K562 (cell line): ENCODE measurements around the gene TBX1. TPM values are rescaled to one million over a fixed set of nuclear protein-coding genes. Genes with fewer than 3 reads are reported as not detected.

Source experiments
- DMBX1 ChIP-seq: fragments of 250-450 bp; sonication (Bioruptor Pico); IDR thresholded peaks from 2 replicates; pipeline ENCODE4 v1.8.0; 2022; ENCODE audit warnings: inconsistent platforms, mild to moderate bottlenecking, moderate library complexity, borderline replicate concordance
- FOXJ2 ChIP-seq: fragments of 200-800 bp; sonication (Bioruptor generic); IDR thresholded peaks from 2 replicates; pipeline ENCODE4 v1.6.1; 2016; ENCODE audit warnings: missing genetic modification characterization, missing compliant biosample characterization
- GTF2F1 ChIP-seq: IDR thresholded peaks from 2 replicates; pipeline ENCODE4 v1.6.1; 2011; ENCODE audit warnings: low read depth, low read length, improper control_type of control experiment
- ILF3 ChIP-seq: fragments of 450-650 bp; IDR thresholded peaks from 2 replicates; pipeline ENCODE4 v1.6.1; 2018; ENCODE audit warnings: antibody characterized with exemption, mild to moderate bottlenecking, moderate library complexity, borderline replicate concordance
- PHB2 ChIP-seq: fragments of 450-650 bp; IDR thresholded peaks from 2 replicates; pipeline ENCODE4 v1.6.1; 2017; ENCODE audit warnings: low read depth
- PTTG1 ChIP-seq: fragments of 450-650 bp; IDR thresholded peaks from 2 replicates; pipeline ENCODE4 v1.6.1; 2016; ENCODE audit warnings: low read depth, mild to moderate bottlenecking, missing genetic modification characterization, missing compliant biosample characterization
- RBM25 ChIP-seq: fragments of 200-400 bp; formaldehyde crosslinking; IDR thresholded peaks from 2 replicates; pipeline ENCODE4 v1.6.1; 2018; ENCODE audit warnings: low read length, low read depth, moderate library complexity; ENCODE audit not compliant: severe bottlenecking
- RCOR1 ChIP-seq, 2 experiments: IDR thresholded peaks; 2 replicates each; pipeline ENCODE4 v1.6.1; 2012; ENCODE audit warnings: low read depth in 2 of 2, low read length in 2 of 2, borderline replicate concordance in 1 of 2, improper control_type of control experiment in 1 of 2
- SLC30A9 ChIP-seq: fragments of 250-450 bp; sonication (Bioruptor Pico); IDR thresholded peaks from 2 replicates; pipeline ENCODE4 v1.8.0; 2022; ENCODE audit warnings: mild to moderate bottlenecking, moderate library complexity
- SMAD2 ChIP-seq: fragments of 150-350 bp; IDR thresholded peaks from 2 replicates; pipeline ENCODE4 v1.6.1; 2014; ENCODE audit warnings: low read depth, mild to moderate bottlenecking, low read length
- SNIP1 ChIP-seq: fragments of 450-650 bp; IDR thresholded peaks from 2 replicates; pipeline ENCODE4 v1.7.1; 2017; ENCODE audit warnings: low read depth, mild to moderate bottlenecking
- TAL1 ChIP-seq: fragments of 450-650 bp; IDR thresholded peaks from 2 replicates; pipeline ENCODE4 v1.6.1; 2016; ENCODE audit warnings: mild to moderate bottlenecking
- TFAM ChIP-seq: fragments of 250-450 bp; sonication (Bioruptor Pico); conservative IDR thresholded peaks from 2 replicates; pipeline ENCODE4 v1.5.0; 2021; ENCODE audit warnings: mild to moderate bottlenecking, moderate library complexity
- ZBTB7A ChIP-seq: IDR thresholded peaks from 2 replicates; pipeline ENCODE4 v1.6.1; 2011; ENCODE audit warnings: low read depth, mild to moderate bottlenecking, low read length, moderate library complexity, borderline replicate concordance; ENCODE audit not compliant: control insufficient read depth
- ZBTB8A ChIP-seq: fragments of 450-650 bp; IDR thresholded peaks from 2 replicates; pipeline ENCODE4 v1.6.1; 2018; ENCODE audit warnings: mild to moderate bottlenecking, moderate library complexity; ENCODE audit not compliant: partially characterized antibody
- ZKSCAN1 ChIP-seq: fragments of 150-350 bp; IDR thresholded peaks from 2 replicates; pipeline ENCODE4 v1.6.1; 2016; ENCODE audit warnings: low read depth, low read length
- ZNF707 ChIP-seq: fragments of 250-450 bp; sonication (Bioruptor Pico); conservative IDR thresholded peaks from 2 replicates; pipeline ENCODE4 v1.8.0; 2022; ENCODE audit warnings: inconsistent platforms, mild to moderate bottlenecking, moderate library complexity
- polyA plus RNA-seq, 8 experiments: library from polyadenylated mRNA; depleted of rRNA in 4 of 8; stranded (reverse) in 5 of 8; unstranded in 3 of 8; fragments of >200 nt; fragmentation: Nextera tagmentation in 2 of 8; fragmentation: Illumina TruSeq in 1 of 8; extraction: Ambion mirVana in 2 of 8; extraction: Trizol in 1 of 8; gene quantifications; 2 replicates each; pipeline versions ENCODE4 v1.2.1 to v1.2.3, GENCODE V29; 2011 to 2014; ENCODE audit warnings: inconsistent platforms in 1 of 8, missing spikeins in 1 of 8
- total RNA-seq, 7 experiments: library from RNA; depleted of rRNA in 6 of 7; stranded (reverse); fragments of >200 nt in 6 of 7; fragmentation: Illumina TruSeq in 2 of 7; extraction: Trizol in 2 of 7; gene quantifications; 2 replicates each; pipeline versions ENCODE4 v1.2.1 to v1.2.3, GENCODE V29; 2011 to 2021; ENCODE audit warnings: low replicate concordance in 1 of 7
- TF ChIP-seq, protein P1 (sequence below): sonication (generic); formaldehyde crosslinking; IDR thresholded peaks from 2 replicates; pipeline ENCODE4 v1.5.0; 2020; ENCODE audit warnings: missing genetic modification reagents
- TF ChIP-seq, protein P2 (sequence below): fragments of 450-650 bp; formaldehyde crosslinking; conservative IDR thresholded peaks from 2 replicates; pipeline ENCODE4 v1.4.0; 2022; ENCODE audit warnings: mild to moderate bottlenecking, missing genetic modification characterization
- TF ChIP-seq, protein P3 (sequence below): sonication (generic); formaldehyde crosslinking; IDR thresholded peaks from 2 replicates; pipeline ENCODE4 v1.9.0; 2022; ENCODE audit warnings: mild to moderate bottlenecking, missing genetic modification reagents
- TF ChIP-seq, protein P4 (sequence below): sonication (generic); formaldehyde crosslinking; IDR thresholded peaks from 2 replicates; pipeline ENCODE4 v1.8.0; 2022; ENCODE audit warnings: mild to moderate bottlenecking, missing genetic modification reagents
- TF ChIP-seq, protein P5 (sequence below), 2 experiments: fragments of 450-650 bp; IDR thresholded peaks; 2 replicates each; pipeline ENCODE4 v1.6.1; 2016
- TF ChIP-seq, protein P6 (sequence below): sonication (generic); formaldehyde crosslinking; IDR thresholded peaks from 2 replicates; pipeline ENCODE4 v1.8.0; 2022; ENCODE audit warnings: mild to moderate bottlenecking, low read depth, missing genetic modification reagents

The TBX1 gene
- total and polyA plus RNA-seq, 9 of the 15 experiments (the other 6 are each of a cell fraction or from before 2014, with no cell fraction given): 0.07 to 35.0 (median 3.9) TPM

DNA sequence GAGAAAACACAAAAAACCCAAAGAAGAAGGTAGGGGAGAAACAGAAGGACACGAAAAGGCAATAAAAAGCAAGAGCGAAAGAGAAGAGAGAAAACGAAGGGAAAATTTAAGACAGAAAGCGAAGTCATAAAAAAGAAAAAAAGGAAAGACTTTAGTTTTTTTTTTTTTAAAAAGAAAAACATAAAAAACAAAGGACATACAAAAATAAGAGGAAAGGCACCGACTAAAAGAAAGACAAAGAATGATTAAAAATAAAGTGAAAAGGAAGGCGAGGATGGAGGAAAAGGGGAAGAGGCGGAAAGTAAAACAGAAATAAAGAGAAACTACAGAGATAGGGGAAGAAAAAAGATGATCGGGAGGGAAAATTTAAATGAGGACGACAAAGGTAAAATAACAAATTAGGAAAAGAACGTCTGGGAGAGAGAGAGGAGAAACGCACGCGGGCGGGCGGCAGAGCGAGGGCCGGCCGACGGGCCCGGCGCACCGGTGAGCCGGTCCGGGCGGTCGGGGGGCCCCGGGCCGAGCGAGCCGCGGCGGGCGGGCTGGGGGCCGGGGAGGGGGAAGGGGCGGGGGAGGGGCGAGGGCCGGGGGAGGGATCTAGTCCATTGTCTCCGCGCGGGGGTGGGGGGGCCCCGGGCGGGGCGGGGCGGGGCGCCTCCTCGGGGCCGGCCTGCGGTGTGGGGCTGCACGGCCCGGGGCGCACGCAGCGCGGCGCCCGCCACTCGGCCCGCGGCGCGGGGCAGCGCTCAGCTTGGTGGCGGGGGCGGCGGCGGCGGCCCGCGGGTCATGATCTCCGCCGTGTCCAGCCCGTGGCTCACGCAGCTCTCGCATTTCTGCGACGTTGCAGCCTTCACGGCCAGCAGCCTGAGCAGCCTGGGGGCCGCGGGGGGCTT, at the start of gene TBX1 (continued):
- TF ChIP-seq, protein P1, sequence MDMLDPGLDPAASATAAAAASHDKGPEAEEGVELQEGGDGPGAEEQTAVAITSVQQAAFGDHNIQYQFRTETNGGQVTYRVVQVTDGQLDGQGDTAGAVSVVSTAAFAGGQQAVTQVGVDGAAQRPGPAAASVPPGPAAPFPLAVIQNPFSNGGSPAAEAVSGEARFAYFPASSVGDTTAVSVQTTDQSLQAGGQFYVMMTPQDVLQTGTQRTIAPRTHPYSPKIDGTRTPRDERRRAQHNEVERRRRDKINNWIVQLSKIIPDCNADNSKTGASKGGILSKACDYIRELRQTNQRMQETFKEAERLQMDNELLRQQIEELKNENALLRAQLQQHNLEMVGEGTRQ: no peak
- TF ChIP-seq, protein P2, sequence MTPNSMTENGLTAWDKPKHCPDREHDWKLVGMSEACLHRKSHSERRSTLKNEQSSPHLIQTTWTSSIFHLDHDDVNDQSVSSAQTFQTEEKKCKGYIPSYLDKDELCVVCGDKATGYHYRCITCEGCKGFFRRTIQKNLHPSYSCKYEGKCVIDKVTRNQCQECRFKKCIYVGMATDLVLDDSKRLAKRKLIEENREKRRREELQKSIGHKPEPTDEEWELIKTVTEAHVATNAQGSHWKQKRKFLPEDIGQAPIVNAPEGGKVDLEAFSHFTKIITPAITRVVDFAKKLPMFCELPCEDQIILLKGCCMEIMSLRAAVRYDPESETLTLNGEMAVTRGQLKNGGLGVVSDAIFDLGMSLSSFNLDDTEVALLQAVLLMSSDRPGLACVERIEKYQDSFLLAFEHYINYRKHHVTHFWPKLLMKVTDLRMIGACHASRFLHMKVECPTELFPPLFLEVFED (CRISPR knock-in tag): peak; percentile 60
- TF ChIP-seq, protein P3, sequence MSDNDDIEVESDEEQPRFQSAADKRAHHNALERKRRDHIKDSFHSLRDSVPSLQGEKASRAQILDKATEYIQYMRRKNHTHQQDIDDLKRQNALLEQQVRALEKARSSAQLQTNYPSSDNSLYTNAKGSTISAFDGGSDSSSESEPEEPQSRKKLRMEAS (CRISPR knock-in tag): no peak
- TF ChIP-seq DMBX1 (0 out of 2 replicates have a peak, but pooled peaks have one; percentile 52), ZKSCAN1 (no peak), FOXJ2 (tag) (no peak), SNIP1 (no peak), GTF2F1 (no peak), ILF3 (no peak), SLC30A9 (CRISPR knock-in tag) (no peak), TAL1 (peak; percentile 33; the same call in 1 of the 2 replicates), RBM25 (no peak), PTTG1 (tag) (no peak), SMAD2 (no peak), ZBTB7A (no peak; the same call in 1 of the 2 replicates), ZNF707 (CRISPR knock-in tag) (no peak), ZBTB8A (no peak), PHB2 (peak; percentile 82), TFAM (CRISPR knock-in tag) (no peak), RCOR1 (IDR thresholded peaks at IDR 0.05; ENCODE audit: borderline replicate concordance in 1 of 2, low read depth in 2 of 2, low read length in 2 of 2) (no peak)
- TF ChIP-seq, protein P4, sequence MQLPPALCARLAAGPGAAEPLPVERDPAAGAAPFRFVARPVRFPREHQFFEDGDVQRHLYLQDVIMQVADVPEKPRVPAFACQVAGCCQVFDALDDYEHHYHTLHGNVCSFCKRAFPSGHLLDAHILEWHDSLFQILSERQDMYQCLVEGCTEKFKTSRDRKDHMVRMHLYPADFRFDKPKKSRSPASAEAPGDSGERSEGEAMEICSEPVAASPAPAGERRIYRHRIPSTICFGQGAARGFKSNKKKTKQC (CRISPR knock-in tag): no peak
- TF ChIP-seq, protein P5, sequence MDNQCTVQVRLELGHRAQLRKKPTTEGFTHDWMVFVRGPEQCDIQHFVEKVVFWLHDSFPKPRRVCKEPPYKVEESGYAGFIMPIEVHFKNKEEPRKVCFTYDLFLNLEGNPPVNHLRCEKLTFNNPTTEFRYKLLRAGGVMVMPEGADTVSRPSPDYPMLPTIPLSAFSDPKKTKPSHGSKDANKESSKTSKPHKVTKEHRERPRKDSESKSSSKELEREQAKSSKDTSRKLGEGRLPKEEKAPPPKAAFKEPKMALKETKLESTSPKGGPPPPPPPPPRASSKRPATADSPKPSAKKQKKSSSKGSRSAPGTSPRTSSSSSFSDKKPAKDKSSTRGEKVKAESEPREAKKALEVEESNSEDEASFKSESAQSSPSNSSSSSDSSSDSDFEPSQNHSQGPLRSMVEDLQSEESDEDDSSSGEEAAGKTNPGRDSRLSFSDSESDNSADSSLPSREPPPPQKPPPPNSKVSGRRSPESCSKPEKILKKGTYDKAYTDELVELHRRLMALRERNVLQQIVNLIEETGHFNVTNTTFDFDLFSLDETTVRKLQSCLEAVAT (IDR thresholded peaks at IDR 0.05): peak; percentile 93 to 97
- TF ChIP-seq, protein P6, sequence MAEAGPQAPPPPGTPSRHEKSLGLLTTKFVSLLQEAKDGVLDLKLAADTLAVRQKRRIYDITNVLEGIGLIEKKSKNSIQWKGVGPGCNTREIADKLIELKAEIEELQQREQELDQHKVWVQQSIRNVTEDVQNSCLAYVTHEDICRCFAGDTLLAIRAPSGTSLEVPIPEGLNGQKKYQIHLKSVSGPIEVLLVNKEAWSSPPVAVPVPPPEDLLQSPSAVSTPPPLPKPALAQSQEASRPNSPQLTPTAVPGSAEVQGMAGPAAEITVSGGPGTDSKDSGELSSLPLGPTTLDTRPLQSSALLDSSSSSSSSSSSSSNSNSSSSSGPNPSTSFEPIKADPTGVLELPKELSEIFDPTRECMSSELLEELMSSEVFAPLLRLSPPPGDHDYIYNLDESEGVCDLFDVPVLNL (CRISPR knock-in tag): no peak
